Activated CD8-positive, alpha-beta memory T cell treated with anti-CD3 and anti-CD28 coated beads, Interleukin-2, amount 50 U/mL, for 48 hours (primary cell): Measurements from ENCODE around the gene BICRA.
"Not testable (repeated sequence)": the region's sequence is repeated elsewhere in the genome, so short reads cannot be mapped to it uniquely, and the experiment has no call there.

Experiments used
- DNase-seq: peaks from one replicate; pipeline ENCODE4 v3.0.0-alpha.2; 2020

BICRA gene

GRCh38 chr19:47695533-47696262, 86.8 kb downstream of the BICRA start:
- DNase-seq = no peak

- no peak for DNase-seq
These were observed 87.7 kb downstream of the BICRA start for GRCh38 chr19:47696635-47697034.

- peak; percentile 77 for DNase-seq
These were observed 89.1 kb downstream of the BICRA start for GRCh38 chr19:47697863-47698609.

- no peak for DNase-seq
These were observed 89.9 kb downstream of the BICRA start for GRCh38 chr19:47698631-47699359.

GRCh38 chr19:47699360-47699917, 90.5 kb downstream of the BICRA start:
- peak; percentile 84 for DNase-seq

GRCh38 chr19:47700934-47701716, 92.2 kb downstream of the BICRA start:
- DNase-seq = no peak

GRCh38 chr19:47701717-47702552, 93.0 kb downstream of the BICRA start:
- no peak for DNase-seq

- DNase-seq = no peak
These were observed 93.7 kb downstream of the BICRA start for GRCh38 chr19:47702671-47703070.

- DNase-seq = no peak
These were observed 94.4 kb downstream of the BICRA start for GRCh38 chr19:47703301-47703700.

- no peak for DNase-seq
These were observed 95.1 kb downstream of the BICRA start for GRCh38 chr19:47704024-47704423.

GRCh38 chr19:47704656-47705055, 95.7 kb downstream of the BICRA start:
- DNase-seq = no peak

- peak; percentile 87 for DNase-seq
These were observed 98.4 kb downstream of the BICRA start for GRCh38 chr19:47707135-47707925.

GRCh38 chr19:47711652-47712242, 102.8 kb downstream of the BICRA start:
- DNase-seq = no peak

GRCh38 chr19:47713046-47714021, 104.4 kb downstream of the BICRA start, which contains the start of gene EHD2:
Gene EHD2, plus strand, starts transcription at chr19:47713422. Its CDS starts 3,191 bp downstream, at chr19:47716613.
- peak; percentile 88 for DNase-seq

- no peak for DNase-seq
These were observed 105.4 kb downstream of the BICRA start for GRCh38 chr19:47714339-47714738.

- DNase-seq = not testable (repeated sequence)
These were observed 105.9 kb downstream of the BICRA start for GRCh38 chr19:47714855-47715254.

- no peak for DNase-seq
These were observed 107.5 kb downstream of the BICRA start for GRCh38 chr19:47716270-47716937.

GRCh38 chr19:47718415-47719046, 109.6 kb downstream of the BICRA start:
- not testable (repeated sequence) for DNase-seq
